HG03354 (cell line): ENCODE results near the gene APOL5.

Experiments
- ATAC-seq: cut with Tn5 transposase; IDR thresholded peaks from one replicate; pipeline ENCODE4 v1.9.1; 2021; ENCODE audit warnings: mild to moderate bottlenecking; ENCODE audit not compliant: unreplicated experiment, poor library complexity, severe bottlenecking

The APOL5 gene

DNA sequence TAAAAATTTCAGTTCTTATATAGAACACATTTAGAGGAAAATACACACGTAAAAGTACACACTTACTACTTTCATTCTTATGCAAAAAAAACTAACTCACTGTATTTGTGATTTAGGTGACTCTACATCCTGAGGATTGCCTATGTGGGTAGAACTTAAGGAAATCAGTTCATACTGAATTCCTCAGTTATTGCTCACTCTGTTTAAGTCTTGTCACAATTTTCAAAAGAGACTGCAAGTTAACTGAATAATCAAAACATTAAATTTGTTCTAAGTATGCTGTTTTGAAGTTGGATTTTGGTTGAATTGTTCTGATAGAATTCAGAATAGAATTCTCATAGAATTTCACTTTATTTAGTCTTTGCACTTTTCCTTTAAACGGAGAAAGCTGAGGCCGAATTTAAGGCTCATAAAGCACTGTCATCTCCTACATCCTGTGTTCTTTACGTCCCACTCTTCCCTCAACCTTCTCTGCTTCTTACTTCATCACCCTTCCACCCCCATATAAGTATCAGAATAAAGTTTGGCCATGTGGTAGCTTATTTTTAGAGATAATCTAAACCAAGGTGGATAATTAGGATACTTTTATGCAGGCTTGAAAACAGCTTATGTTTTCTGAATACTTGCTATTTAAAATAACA is 59.8 kb downstream of the APOL5 start:
- ATAC-seq = no peak
